OCI-LY7 (cell line): Measurements from ENCODE around the gene CD55. TPM values are rescaled to one million over a fixed set of nuclear protein-coding genes. Genes with fewer than 3 reads are reported as not detected.

Source experiments
- BruUV-seq: library from RNA; stranded (reverse); fragments of 400-500 nt; replicated peaks from 2 replicates; lab custom pipeline; 2021; lab: Mats Ljungman, UMichigan
- CTCF ChIA-PET: fragments of 300-600 bp; sonication (Branson Sonifier 250); formaldehyde crosslinking; loops from one replicate; lab custom pipeline; 2022; ENCODE audit warnings: antibody characterized with exemption; ENCODE audit not compliant: unreplicated experiment; lab: Charles Lee
- POLR2A ChIA-PET: fragments of 300-600 bp; sonication (Branson Sonifier 250); formaldehyde crosslinking; loops from one replicate; lab custom pipeline; 2022; ENCODE audit warnings: antibody characterized with exemption; lab: Charles Lee
- DNase-seq: peaks from one replicate; pipeline ENCODE4 v3.0.0-alpha.2; 2015; ENCODE audit warnings: low spot score
- H2AFZ ChIP-seq: fragments of 200-600 bp; sonication (generic), shearing (Covaris generic); 2 replicates; pipeline ENCODE4 v1.6.1; 2014; ENCODE audit warnings: mild to moderate bottlenecking, antibody characterized with exemption, low read length, moderate library complexity
- H3K27ac ChIP-seq: fragments of 200-600 bp; sonication (generic); 2 replicates; pipeline ENCODE4 v1.5.1; 2014; ENCODE audit warnings: mixed run types, low read depth, mild to moderate bottlenecking, moderate library complexity, low read length, inconsistent platforms; ENCODE audit not compliant: poor library complexity, severe bottlenecking
- H3K36me3 ChIP-seq: fragments of 200-600 bp; sonication (generic); 2 replicates; pipeline ENCODE4 v1.6.1; 2014; ENCODE audit warnings: mild to moderate bottlenecking, antibody characterized with exemption, low read length, moderate library complexity, mixed read lengths; ENCODE audit not compliant: insufficient read depth
- H3K4me1 ChIP-seq: fragments of 200-600 bp; sonication (generic); 2 replicates; pipeline ENCODE4 v1.5.1; 2014; ENCODE audit warnings: mild to moderate bottlenecking, low read length; ENCODE audit not compliant: insufficient read depth, poor library complexity, severe bottlenecking
- H3K4me2 ChIP-seq: fragments of 200-600 bp; sonication (generic); 2 replicates; pipeline ENCODE4 v1.6.1; 2014; ENCODE audit warnings: mild to moderate bottlenecking, low read length
- H3K4me3 ChIP-seq: fragments of 200-600 bp; sonication (generic); 2 replicates; pipeline ENCODE4 v1.5.1; 2014; ENCODE audit warnings: mild to moderate bottlenecking, low read depth, low read length; ENCODE audit not compliant: poor library complexity, severe bottlenecking
- H3K79me2 ChIP-seq: fragments of 200-600 bp; sonication (generic); 2 replicates; pipeline ENCODE4 v1.6.1; 2016; ENCODE audit warnings: low read depth, mild to moderate bottlenecking, low read length, moderate library complexity, mixed read lengths; ENCODE audit not compliant: insufficient read depth
- H3K9me2 ChIP-seq: fragments of 200-600 bp; sonication (generic); 2 replicates; pipeline ENCODE4 v1.6.1; 2016; ENCODE audit warnings: mild to moderate bottlenecking, low read length, mixed read lengths; ENCODE audit not compliant: insufficient read depth
- H3K9me3 ChIP-seq: fragments of 200-600 bp; sonication (generic); 2 replicates; pipeline ENCODE4 v1.6.1; 2014; ENCODE audit warnings: mild to moderate bottlenecking, mixed run types, low read length, mixed read lengths
- H4K20me1 ChIP-seq: fragments of 200-600 bp; sonication (generic); 2 replicates; pipeline ENCODE4 v1.6.1; 2014; ENCODE audit warnings: mild to moderate bottlenecking, antibody characterized with exemption, low read length, moderate library complexity, mixed read lengths; ENCODE audit not compliant: insufficient read depth
- CTCF ChIP-seq: fragments of 200-600 bp; sonication (generic); conservative IDR thresholded peaks from 2 replicates; pipeline ENCODE4 v1.5.1; 2014; ENCODE audit warnings: mild to moderate bottlenecking, antibody characterized with exemption, low read length, moderate library complexity, mixed read lengths
- EZH2phosphoT487 ChIP-seq: fragments of 200-600 bp; sonication (generic); IDR thresholded peaks from 2 replicates; pipeline ENCODE4 v1.6.1; 2018; ENCODE audit warnings: low read depth, borderline replicate concordance, mild to moderate bottlenecking, mixed run types, antibody characterized with exemption, low read length, moderate library complexity, mixed read lengths
- intact Hi-C: fragments of 100-400 bp; cut with micrococcal nuclease; formaldehyde crosslinking; loops from one replicate; pipeline ENCODE4 v1.10.0; 2022; ENCODE audit not compliant: unreplicated experiment
- total RNA-seq, 2 experiments: library from RNA; depleted of rRNA in 1 of 2; stranded (reverse); fragments of >200 nt in 1 of 2; shearing (Covaris generic) in 1 of 2; gene quantifications; 2 replicates each; pipeline ENCODE4 v1.2.3, GENCODE V29; 2014 to 2022

CD55 gene
- total RNA-seq, 2 experiments from 2014 or later: 20.0 to 28.1 TPM

GRCh38 chr1:207366022-207366421 lies 44.5 kb downstream of the CD55 start:
- POLR2A ChIA-PET: no interaction called here
- TF ChIP-seq CTCF (no peak), EZH2phosphoT487 (no peak)
- Histone ChIP-seq H3K79me2 (no peaks in the 10 kb centered on the region), H3K36me3 (no peaks in the 10 kb centered on the region; the same call in 1 of the 2 replicates), H3K27ac (no peak overlapping the region), H4K20me1 (no peaks in the 10 kb centered on the region), H2AFZ (no peak overlapping the region), H3K9me3 (no peaks in the 10 kb centered on the region), H3K4me3 (no peak overlapping the region), H3K9me2 (no peaks in the 10 kb centered on the region), H3K4me2 (no peak overlapping the region), H3K4me1 (no peaks in the 10 kb centered on the region)
- no peak for DNase-seq
- BruUV-seq: no TSS peak
- intact Hi-C loops: no loop called here
- CTCF ChIA-PET: no interaction called here

- Histone ChIP-seq H3K4me2 (no peak overlapping the region), H3K36me3 (no peaks in the 10 kb centered on the region), H3K9me3 (no peaks in the 10 kb centered on the region), H2AFZ (no peak overlapping the region), H3K27ac (no peak overlapping the region), H4K20me1 (no peaks in the 10 kb centered on the region), H3K9me2 (no peaks in the 10 kb centered on the region), H3K79me2 (no peaks in the 10 kb centered on the region), H3K4me3 (no peak overlapping the region), H3K4me1 (no peaks in the 10 kb centered on the region)
- DNase-seq: no peak
- intact Hi-C loops: no loop called here
- no TSS peak for BruUV-seq
- TF ChIP-seq CTCF (no peak), EZH2phosphoT487 (no peak)
- POLR2A ChIA-PET: interaction anchor here (0.7 kb wide), 1 partner anchor 14 kb away, joined by 5 read pairs; no protein-coding TSS in a partner anchor
- CTCF ChIA-PET: no interaction called here
These were observed 67.2 kb downstream of the CD55 start for GRCh38 chr1:207388721-207389120.

- Histone ChIP-seq H3K36me3 (no peaks in the 10 kb centered on the region), H3K79me2 (no peaks in the 10 kb centered on the region), H3K4me1 (no peaks in the 10 kb centered on the region), H3K4me2 (no peak overlapping the region), H3K27ac (no peak overlapping the region), H3K4me3 (no peak overlapping the region), H4K20me1 (no peaks in the 10 kb centered on the region), H3K9me3 (no peaks in the 10 kb centered on the region), H2AFZ (no peak overlapping the region), H3K9me2 (no peaks in the 10 kb centered on the region)
- CTCF ChIA-PET: no interaction called here
- intact Hi-C loops: no loop called here
- POLR2A ChIA-PET: no interaction called here
- DNase-seq: no peak
- no TSS peak for BruUV-seq
- TF ChIP-seq EZH2phosphoT487 (no peak), CTCF (no peak)
These were observed 68.4 kb downstream of the CD55 start for GRCh38 chr1:207389728-207390464.
